HG03039 (cell line): ENCODE results near the gene OVCA2.

Experiments
- ATAC-seq: cut with Tn5 transposase; IDR thresholded peaks from one replicate; pipeline ENCODE4 v1.9.1; 2021; ENCODE audit warnings: mild to moderate bottlenecking, moderate library complexity; ENCODE audit not compliant: unreplicated experiment

The OVCA2 gene

GRCh38 chr17:2063261-2064146 lies 21.7 kb downstream of the OVCA2 start:
- no peak for ATAC-seq

GRCh38 chr17:2064147-2064489 lies 22.3 kb downstream of the OVCA2 start:
- no peak for ATAC-seq

- no peak for ATAC-seq
Observed at GRCh38 chr17:2064520-2064971, 22.7 kb downstream of the OVCA2 start.

- ATAC-seq: no peak
Observed at GRCh38 chr17:2064980-2065785, 23.4 kb downstream of the OVCA2 start.

- ATAC-seq: no peak
Observed at GRCh38 chr17:2065949-2066400, 24.2 kb downstream of the OVCA2 start.

- no peak for ATAC-seq
Observed at GRCh38 chr17:2067048-2067561, 25.3 kb downstream of the OVCA2 start.

- no peak for ATAC-seq
Observed at GRCh38 chr17:2067608-2068024, 25.8 kb downstream of the OVCA2 start.

- ATAC-seq: no peak
Observed at GRCh38 chr17:2068031-2068518, 26.3 kb downstream of the OVCA2 start.

GRCh38 chr17:2068519-2069051 lies 26.8 kb downstream of the OVCA2 start:
- no peak for ATAC-seq

GRCh38 chr17:2070241-2071023 lies 28.6 kb downstream of the OVCA2 start:
- peak; percentile 71 for ATAC-seq

- ATAC-seq: no peak
Observed at GRCh38 chr17:2071024-2071385, 29.2 kb downstream of the OVCA2 start.

GRCh38 chr17:2071455-2072281 lies 29.8 kb downstream of the OVCA2 start:
- ATAC-seq: no peak

- ATAC-seq: no peak
Observed at GRCh38 chr17:2074919-2075318, 33.1 kb downstream of the OVCA2 start.

GRCh38 chr17:2075336-2076086 lies 33.7 kb downstream of the OVCA2 start:
- no peak for ATAC-seq

- ATAC-seq: no peak
Observed at GRCh38 chr17:2076087-2076984, 34.5 kb downstream of the OVCA2 start.

- ATAC-seq: no peak
Observed at GRCh38 chr17:2077040-2077439, 35.2 kb downstream of the OVCA2 start.

- no peak for ATAC-seq
Observed at GRCh38 chr17:2081564-2081963, 39.7 kb downstream of the OVCA2 start.
